NCI-H1092 treated with DMSO at 0.1 percent for 48 hours (cell line): ENCODE data around the gene GLRA3.
A peak's percentile ranks its signal among the peaks of the same experiment; 100 is the strongest.
"Not testable (repeated sequence)": the region's sequence is repeated elsewhere in the genome, so short reads cannot be mapped to it uniquely, and the experiment has no call there.

Experiments used
- DNase-seq: peaks from one replicate; lab custom pipeline; 2025; lab: John Stamatoyannopoulos, UW

GLRA3 gene

GRCh38 chr4:174714393-174715211 is 114.4 kb downstream of the GLRA3 start:
- peak; percentile 20 for DNase-seq

- no peak for DNase-seq
These were observed 115.2 kb downstream of the GLRA3 start for GRCh38 chr4:174713821-174714220.

- no peak for DNase-seq
These were observed 115.9 kb downstream of the GLRA3 start for GRCh38 chr4:174713181-174713580.

GRCh38 chr4:174709526-174709925 is 119.5 kb downstream of the GLRA3 start:
- no peak for DNase-seq

- no peak for DNase-seq
These were observed 120.7 kb downstream of the GLRA3 start for GRCh38 chr4:174708381-174708780.

GRCh38 chr4:174707902-174708301 is 121.1 kb downstream of the GLRA3 start:
- DNase-seq: no peak

GRCh38 chr4:174707051-174707676 is 121.9 kb downstream of the GLRA3 start:
- DNase-seq: no peak

GRCh38 chr4:174702979-174703478 is 126.0 kb downstream of the GLRA3 start:
- no peak for DNase-seq

GRCh38 chr4:174699654-174700053 is 129.4 kb downstream of the GLRA3 start:
- no peak for DNase-seq

GRCh38 chr4:174697896-174698295 is 131.2 kb downstream of the GLRA3 start:
- DNase-seq: no peak

- DNase-seq: no peak
These were observed 131.8 kb downstream of the GLRA3 start for GRCh38 chr4:174697202-174697601.

- DNase-seq: no peak
These were observed 132.4 kb downstream of the GLRA3 start for GRCh38 chr4:174696657-174697056.

GRCh38 chr4:174691876-174692275 is 137.2 kb downstream of the GLRA3 start:
- not testable (repeated sequence) for DNase-seq

- DNase-seq: no peak
These were observed 138.4 kb downstream of the GLRA3 start for GRCh38 chr4:174690665-174691064.

- DNase-seq: no peak
These were observed 139.4 kb downstream of the GLRA3 start for GRCh38 chr4:174689618-174690017.

- DNase-seq: no peak
These were observed 142.2 kb downstream of the GLRA3 start for GRCh38 chr4:174686826-174687225.

GRCh38 chr4:174681723-174682300 is 147.2 kb downstream of the GLRA3 start:
- DNase-seq: no peak

GRCh38 chr4:174674305-174674840 is 154.7 kb downstream of the GLRA3 start:
- DNase-seq: no peak

GRCh38 chr4:174673865-174674264 is 155.2 kb downstream of the GLRA3 start:
- no peak for DNase-seq

- no peak for DNase-seq
These were observed 156.8 kb downstream of the GLRA3 start for GRCh38 chr4:174672276-174672675.

- DNase-seq: no peak
These were observed 159.8 kb downstream of the GLRA3 start for GRCh38 chr4:174669270-174669669.

- no peak for DNase-seq
These were observed 163.2 kb downstream of the GLRA3 start for GRCh38 chr4:174665799-174666198.

GRCh38 chr4:174663216-174663615 is 165.8 kb downstream of the GLRA3 start:
- DNase-seq: no peak
